Lower lobe of right lung (tissue), 2 donors: ENCODE results near the gene KRTAP10-9. TPM values are rescaled to one million over a fixed set of nuclear protein-coding genes. Genes with fewer than 3 reads are reported as not detected.
A peak's percentile ranks its signal among the peaks of the same experiment; 100 is the strongest.
"Not testable (repeated sequence)": the region's sequence is repeated elsewhere in the genome, so short reads cannot be mapped to it uniquely, and the experiment has no call there.

Experiments
- ATAC-seq, 2 donors: fragments of 200-7000 bp; cut with Tn5 transposase; one replicate each; pipeline ENCODE4 v1.9.1; 2020 to 2022; ENCODE audit warnings: mild to moderate bottlenecking in 2 of 2, moderate library complexity in 2 of 2
- DNase-seq: peaks from one replicate; pipeline ENCODE4 v3.0.0-alpha.2; 2020
- H3K27ac ChIP-seq: fragments of 200-600 bp; one replicate; pipeline ENCODE4 v1.8.0; 2022
- H3K27me3 ChIP-seq: fragments of 200-600 bp; one replicate; pipeline ENCODE4 v1.8.0; 2022; ENCODE audit warnings: low read depth
- H3K36me3 ChIP-seq: fragments of 200-600 bp; one replicate; pipeline ENCODE4 v1.8.0; 2022; ENCODE audit warnings: mild to moderate bottlenecking
- H3K4me1 ChIP-seq: fragments of 200-600 bp; one replicate; pipeline ENCODE4 v1.8.0; 2022
- H3K4me3 ChIP-seq: fragments of 200-600 bp; one replicate; pipeline ENCODE4 v1.8.0; 2022; ENCODE audit warnings: mild to moderate bottlenecking
- H3K9me3 ChIP-seq: fragments of 200-600 bp; one replicate; pipeline ENCODE4 v1.8.0; 2022
- intact Hi-C: fragments of 100-400 bp; cut with DNase I; formaldehyde crosslinking; loops from one replicate; pipeline ENCODE4 v1.11.0; 2022
- total RNA-seq: library from RNA; stranded (reverse); fragmentation: NEBNext Ultra II Directional; extraction: Animal tissue kit (Norgen Biotek cat#: 25700); gene quantifications from one replicate; pipeline ENCODE4 v1.2.1, GENCODE V29; 2021
- TF ChIP-seq, protein P1 (sequence below): fragments of 200-600 bp; IDR thresholded peaks from one replicate; pipeline ENCODE4 v1.8.0; 2022; ENCODE audit warnings: antibody characterized with exemption, mild to moderate bottlenecking
- donor health status: DM: no; HTN: yes; CAD: no; lungs with severe emphysema.

Gene KRTAP10-9
- total RNA-seq, 1 donor from 2014 or later, result not detected

GRCh38 chr21:44628707-44629391 is 2.0 kb downstream of the KRTAP10-9 start:
- Histone ChIP-seq H3K9me3 (peaks cover 14% of the 10 kb centered on the region), H3K4me3 (no peak overlapping the region), H3K27me3 (peaks cover 20% of the 10 kb centered on the region), H3K4me1 (no peaks in the 10 kb centered on the region), H3K36me3 (no peaks in the 10 kb centered on the region), H3K27ac (no peak overlapping the region)
- ATAC-seq (peak in 1 of 2 donors; percentile 18), DNase-seq (no peak)
- intact Hi-C loops, result no loop called here
- TF ChIP-seq, protein P1, sequence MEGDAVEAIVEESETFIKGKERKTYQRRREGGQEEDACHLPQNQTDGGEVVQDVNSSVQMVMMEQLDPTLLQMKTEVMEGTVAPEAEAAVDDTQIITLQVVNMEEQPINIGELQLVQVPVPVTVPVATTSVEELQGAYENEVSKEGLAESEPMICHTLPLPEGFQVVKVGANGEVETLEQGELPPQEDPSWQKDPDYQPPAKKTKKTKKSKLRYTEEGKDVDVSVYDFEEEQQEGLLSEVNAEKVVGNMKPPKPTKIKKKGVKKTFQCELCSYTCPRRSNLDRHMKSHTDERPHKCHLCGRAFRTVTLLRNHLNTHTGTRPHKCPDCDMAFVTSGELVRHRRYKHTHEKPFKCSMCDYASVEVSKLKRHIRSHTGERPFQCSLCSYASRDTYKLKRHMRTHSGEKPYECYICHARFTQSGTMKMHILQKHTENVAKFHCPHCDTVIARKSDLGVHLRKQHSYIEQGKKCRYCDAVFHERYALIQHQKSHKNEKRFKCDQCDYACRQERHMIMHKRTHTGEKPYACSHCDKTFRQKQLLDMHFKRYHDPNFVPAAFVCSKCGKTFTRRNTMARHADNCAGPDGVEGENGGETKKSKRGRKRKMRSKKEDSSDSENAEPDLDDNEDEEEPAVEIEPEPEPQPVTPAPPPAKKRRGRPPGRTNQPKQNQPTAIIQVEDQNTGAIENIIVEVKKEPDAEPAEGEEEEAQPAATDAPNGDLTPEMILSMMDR, result no peak

GRCh38 chr21:44630440-44630839 is 3.5 kb downstream of the KRTAP10-9 start:
- no peaks in the 10 kb centered on the region for H3K36me3 ChIP-seq
- no peak for ATAC-seq
- no peak for DNase-seq

GRCh38 chr21:44632067-44632466 is 5.2 kb downstream of the KRTAP10-9 start:
- ATAC-seq (no peak), DNase-seq (no peak)
- Histone ChIP-seq H3K4me3 (no peak overlapping the region), H3K36me3 (no peaks in the 10 kb centered on the region), H3K27me3 (peaks cover 11% of the 10 kb centered on the region), H3K9me3 (peaks cover 14% of the 10 kb centered on the region), H3K27ac (no peak overlapping the region), H3K4me1 (no peaks in the 10 kb centered on the region)
- intact Hi-C loops, result no loop called here
- TF ChIP-seq, protein P1, result no peak

More at GRCh38 chr21:44630440-44630839, 3.5 kb downstream of the KRTAP10-9 start:
- no peak overlapping the region for H3K27ac ChIP-seq
- no peak overlapping the region for H3K4me3 ChIP-seq
- H3K4me1 ChIP-seq, result no peaks in the 10 kb centered on the region
- peaks cover 20% of the 10 kb centered on the region for H3K27me3 ChIP-seq
- TF ChIP-seq, protein P1, result no peak
- peaks cover 14% of the 10 kb centered on the region for H3K9me3 ChIP-seq
- intact Hi-C loops, result no loop called here

GRCh38 chr21:44636209-44637017 is 9.5 kb downstream of the KRTAP10-9 start:
- TF ChIP-seq, protein P1, result no peak
- Histone ChIP-seq H3K27ac (no peak overlapping the region), H3K27me3 (peaks cover 15% of the 10 kb centered on the region), H3K36me3 (no peaks in the 10 kb centered on the region), H3K4me3 (no peak overlapping the region), H3K4me1 (no peaks in the 10 kb centered on the region), H3K9me3 (peaks cover 11% of the 10 kb centered on the region)
- ATAC-seq (peak in 1 of 2 donors; percentile 31), DNase-seq (no peak)
- intact Hi-C loops, result no loop called here

DNA sequence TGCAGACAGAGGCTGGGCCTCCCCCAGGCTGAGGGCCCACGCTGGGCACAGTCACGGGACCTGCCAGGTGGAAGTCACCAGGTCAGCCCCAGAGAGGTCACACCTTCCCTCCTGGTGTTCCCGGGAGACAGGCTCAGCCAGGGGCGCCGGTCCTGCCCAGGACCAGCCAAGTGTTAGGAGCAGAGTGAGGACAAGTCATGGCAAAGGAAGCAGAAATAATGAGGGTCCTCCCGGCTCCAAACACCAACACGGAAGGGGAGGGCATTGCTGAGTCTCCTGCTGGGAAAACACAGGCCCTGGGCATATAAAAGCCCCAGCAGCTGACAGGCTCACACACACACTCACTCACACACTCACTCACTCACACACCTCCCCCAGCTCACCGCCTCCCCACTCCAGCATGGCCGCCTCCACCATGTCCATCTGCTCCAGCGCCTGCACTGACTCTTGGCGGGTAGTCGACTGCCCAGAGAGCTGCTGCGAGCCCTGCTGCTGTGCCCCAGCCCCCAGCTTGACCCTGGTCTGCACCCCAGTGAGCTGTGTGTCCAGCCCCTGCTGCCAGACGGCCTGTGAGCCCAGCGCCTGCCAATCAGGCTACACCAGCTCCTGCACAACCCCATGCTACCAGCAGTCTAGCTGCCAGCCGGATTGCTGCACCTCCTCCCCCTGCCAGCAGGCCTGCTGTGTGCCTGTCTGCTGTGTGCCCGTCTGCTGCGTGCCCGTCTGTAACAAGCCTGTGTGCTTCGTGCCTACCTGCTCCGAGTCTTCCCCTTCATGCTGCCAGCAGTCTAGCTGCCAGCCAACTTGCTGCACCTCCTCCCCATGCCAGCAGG is 10.3 kb downstream of the KRTAP10-9 start, which contains the start of gene KRTAP10-10:
Gene KRTAP10-10 (plus strand): TSS at position 339 of the 833 bp plus-strand sequence. CDS start 62 bp downstream, at position 401.
- TF ChIP-seq, protein P1, result no peak
- no peak for DNase-seq
- intact Hi-C loops, result no loop called here
- Histone ChIP-seq H3K27ac (no peak within 1 kb of the TSS), H3K36me3 (no peaks in the 10 kb centered on the region), H3K27me3 (peaks cover 15% of the 10 kb centered on the region), H3K4me3 (no peak within 1 kb of the TSS), H3K4me1 (no peaks in the 10 kb centered on the region), H3K9me3 (peaks cover 3% of the 10 kb centered on the region)
- ATAC-seq, result peak in 1 of 2 donors; percentile 22

DNA sequence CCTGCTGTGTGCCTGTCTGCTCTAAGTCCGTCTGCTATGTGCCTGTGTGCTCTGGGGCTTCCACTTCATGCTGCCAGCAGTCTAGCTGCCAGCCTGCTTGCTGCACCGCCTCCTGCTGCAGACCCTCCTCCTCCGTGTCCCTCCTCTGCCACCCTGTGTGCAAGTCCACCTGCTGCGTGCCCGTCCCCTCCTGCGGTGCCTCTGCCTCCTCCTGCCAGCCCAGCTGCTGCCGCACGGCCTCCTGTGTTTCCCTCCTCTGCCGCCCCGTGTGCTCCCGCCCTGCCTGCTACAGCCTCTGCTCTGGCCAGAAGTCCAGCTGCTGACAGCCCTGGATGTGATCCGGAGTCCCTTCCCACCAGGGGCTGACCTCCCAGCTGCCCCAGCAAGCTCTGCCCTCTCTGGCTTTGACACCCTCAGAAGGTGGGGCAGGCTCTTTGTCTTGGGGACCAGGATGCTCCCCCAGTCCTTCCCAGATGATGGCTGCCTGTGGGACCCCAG is 11.0 kb downstream of the KRTAP10-9 start:
- H3K27ac ChIP-seq, ATAC-seq, intact Hi-C loops, H3K36me3 ChIP-seq, DNase-seq, H3K4me3 ChIP-seq, H3K9me3 ChIP-seq, H3K4me1 ChIP-seq: not testable (repeated sequence)
- peaks cover 15% of the 10 kb centered on the region for H3K27me3 ChIP-seq

DNA sequence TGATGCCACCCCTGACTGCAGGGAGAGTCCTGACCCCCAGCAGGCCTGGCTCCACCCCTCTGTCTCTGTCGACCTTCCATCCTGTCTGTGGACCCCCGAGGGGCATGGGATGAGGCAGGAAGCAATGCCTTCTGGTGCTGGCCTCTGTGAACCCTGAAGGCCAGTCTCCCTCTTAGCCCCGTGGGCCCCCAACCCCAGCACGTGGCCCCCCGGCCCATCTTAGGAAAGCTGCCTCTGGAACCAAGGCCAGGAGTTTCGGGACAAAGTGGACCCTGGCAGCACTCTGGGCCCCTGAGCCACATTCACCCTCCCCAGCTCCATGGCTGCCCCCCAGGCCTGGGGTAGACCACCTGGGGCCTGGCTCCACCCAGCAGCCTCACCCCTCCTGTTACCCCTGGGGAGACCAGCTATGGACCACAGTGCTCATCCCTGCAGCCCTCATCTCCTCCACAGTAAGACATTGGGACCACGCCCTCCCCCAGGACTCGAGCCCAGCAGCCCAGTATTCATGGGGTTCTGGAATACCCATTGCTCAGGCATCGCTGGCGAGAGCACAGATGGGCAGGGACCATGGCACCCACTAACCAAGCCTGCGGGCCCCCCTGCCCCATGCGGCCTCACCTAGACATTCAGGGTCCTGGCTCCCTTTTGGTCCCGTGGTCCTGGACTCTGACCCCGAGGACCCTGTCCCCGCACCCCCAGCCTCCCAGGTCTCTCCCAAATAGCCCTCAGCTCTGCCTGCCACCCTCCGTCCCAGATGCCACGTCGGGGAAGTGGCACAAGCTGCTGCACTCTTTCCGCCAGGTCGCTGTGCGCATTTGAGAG is 11.8 kb downstream of the KRTAP10-9 start:
- H3K4me3 ChIP-seq, H3K4me1 ChIP-seq, ATAC-seq, H3K27ac ChIP-seq, H3K36me3 ChIP-seq, DNase-seq, intact Hi-C loops, H3K9me3 ChIP-seq: not testable (repeated sequence)
- peaks cover 15% of the 10 kb centered on the region for H3K27me3 ChIP-seq
